Mucosa of descending colon (tissue), 3 donors: ENCODE data around the gene PTPRCAP. TPM values are rescaled to one million over a fixed set of nuclear protein-coding genes. Genes with fewer than 3 reads are reported as not detected.
"Not testable (repeated sequence)": the region's sequence is repeated elsewhere in the genome, so short reads cannot be mapped to it uniquely, and the experiment has no call there.

Experiments
- ATAC-seq: fragments of 200-7000 bp; cut with Tn5 transposase; one replicate; pipeline ENCODE4 v1.9.1; 2020; ENCODE audit warnings: mild to moderate bottlenecking, moderate library complexity
- DNase-seq, 3 donors: peaks; one replicate each; pipeline ENCODE4 v3.0.0-alpha.2; 2020
- H3K36me3 ChIP-seq: fragments of 200-600 bp; one replicate; pipeline ENCODE4 v1.8.0; 2021; ENCODE audit warnings: low read depth, mild to moderate bottlenecking
- H3K4me1 ChIP-seq: fragments of 200-600 bp; one replicate; pipeline ENCODE4 v1.8.0; 2021; ENCODE audit warnings: low read depth, mild to moderate bottlenecking
- H3K4me3 ChIP-seq: fragments of 200-600 bp; one replicate; pipeline ENCODE4 v1.8.0; 2021; ENCODE audit warnings: mild to moderate bottlenecking
- H3K9me3 ChIP-seq: fragments of 200-600 bp; one replicate; pipeline ENCODE4 v1.8.0; 2021; ENCODE audit warnings: mild to moderate bottlenecking
- intact Hi-C, 2 donors: fragments of 100-400 bp; cut with DNase I in 1 of 2; cut with micrococcal nuclease in 1 of 2; formaldehyde crosslinking; loops; one replicate each; pipeline versions ENCODE4 v1.11.0 to v1.11.1; 2022; cut with DNase I, micrococcal nuclease
- total RNA-seq, 3 donors: library from RNA; stranded (reverse); fragmentation: NEBNext Ultra II Directional in 2 of 3; extraction: Animal tissue kit (Norgen Biotek cat#: 25700) in 2 of 3; gene quantifications; one replicate each; pipeline versions ENCODE4 v1.2.1 to v1.2.4, GENCODE V29; 2021 to 2023
- TF ChIP-seq, protein P1 (sequence below): fragments of 200-600 bp; IDR thresholded peaks from one replicate; pipeline ENCODE4 v1.8.0; 2022; ENCODE audit warnings: antibody characterized with exemption, mild to moderate bottlenecking
- donor health status: DM: no; HTN: no; CAD: no; lungs with moderate emphysema.
- donor health status: DM: no; HTN: no; CAD: no.
- donor health status: DM: no; HTN: yes; CAD: no.

The PTPRCAP gene
- total RNA-seq, 3 donors from 2014 or later: 7.2 to 13.6 (median 10.0) TPM

DNA sequence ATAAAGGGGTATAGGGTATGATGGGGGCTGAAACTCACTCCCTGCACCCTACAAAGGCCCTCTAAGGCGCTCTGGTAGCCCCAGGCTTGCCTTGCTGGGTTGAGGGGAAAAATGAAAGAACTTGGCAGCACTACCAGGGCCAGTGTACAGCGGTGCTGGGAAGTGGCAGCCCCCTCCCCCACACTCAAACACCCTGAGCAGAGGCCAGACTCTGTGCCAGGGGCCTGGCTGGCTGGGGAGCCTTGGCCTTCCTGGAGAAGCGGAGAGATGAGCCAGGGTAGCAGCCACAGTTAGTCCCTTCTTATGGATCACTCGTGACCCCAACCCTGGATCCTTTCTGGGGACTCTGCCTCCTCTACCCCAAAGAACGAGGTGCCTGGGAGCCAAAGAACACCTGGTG is 28.9 kb upstream of the PTPRCAP start:
- TF ChIP-seq, protein P1, sequence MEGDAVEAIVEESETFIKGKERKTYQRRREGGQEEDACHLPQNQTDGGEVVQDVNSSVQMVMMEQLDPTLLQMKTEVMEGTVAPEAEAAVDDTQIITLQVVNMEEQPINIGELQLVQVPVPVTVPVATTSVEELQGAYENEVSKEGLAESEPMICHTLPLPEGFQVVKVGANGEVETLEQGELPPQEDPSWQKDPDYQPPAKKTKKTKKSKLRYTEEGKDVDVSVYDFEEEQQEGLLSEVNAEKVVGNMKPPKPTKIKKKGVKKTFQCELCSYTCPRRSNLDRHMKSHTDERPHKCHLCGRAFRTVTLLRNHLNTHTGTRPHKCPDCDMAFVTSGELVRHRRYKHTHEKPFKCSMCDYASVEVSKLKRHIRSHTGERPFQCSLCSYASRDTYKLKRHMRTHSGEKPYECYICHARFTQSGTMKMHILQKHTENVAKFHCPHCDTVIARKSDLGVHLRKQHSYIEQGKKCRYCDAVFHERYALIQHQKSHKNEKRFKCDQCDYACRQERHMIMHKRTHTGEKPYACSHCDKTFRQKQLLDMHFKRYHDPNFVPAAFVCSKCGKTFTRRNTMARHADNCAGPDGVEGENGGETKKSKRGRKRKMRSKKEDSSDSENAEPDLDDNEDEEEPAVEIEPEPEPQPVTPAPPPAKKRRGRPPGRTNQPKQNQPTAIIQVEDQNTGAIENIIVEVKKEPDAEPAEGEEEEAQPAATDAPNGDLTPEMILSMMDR: no peak
- DNase-seq (no peak), ATAC-seq (no peak)
- H3K9me3 ChIP-seq: no peaks in the 10 kb centered on the region
- no peak overlapping the region for H3K4me3 ChIP-seq
- peaks cover 20% of the 10 kb centered on the region for H3K4me1 ChIP-seq
- no peaks in the 10 kb centered on the region for H3K36me3 ChIP-seq
- intact Hi-C loops: no loop called here

DNA sequence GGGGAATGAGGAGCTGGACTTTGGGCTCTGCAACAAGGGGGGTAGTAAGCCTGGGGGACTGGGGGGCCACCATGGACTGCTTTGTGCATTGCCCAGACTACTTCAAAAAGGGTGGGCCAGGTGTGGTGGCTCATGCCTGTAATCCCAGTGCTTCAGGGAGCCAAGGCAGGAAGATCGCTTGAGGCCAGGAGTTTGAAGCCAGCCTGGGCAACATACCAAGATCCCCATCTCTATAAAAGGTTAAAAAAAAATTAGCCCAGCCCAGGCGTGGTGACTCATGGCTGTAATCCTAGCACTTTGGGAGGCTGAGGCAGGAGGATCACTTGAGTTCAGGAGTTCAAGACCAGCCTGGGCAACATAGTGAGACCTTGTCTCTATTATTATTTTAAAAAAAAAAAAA is 28.0 kb upstream of the PTPRCAP start:
- H3K36me3 ChIP-seq, H3K9me3 ChIP-seq, DNase-seq, H3K4me3 ChIP-seq, ATAC-seq, intact Hi-C loops: not testable (repeated sequence)
- peaks cover 20% of the 10 kb centered on the region for H3K4me1 ChIP-seq

DNA sequence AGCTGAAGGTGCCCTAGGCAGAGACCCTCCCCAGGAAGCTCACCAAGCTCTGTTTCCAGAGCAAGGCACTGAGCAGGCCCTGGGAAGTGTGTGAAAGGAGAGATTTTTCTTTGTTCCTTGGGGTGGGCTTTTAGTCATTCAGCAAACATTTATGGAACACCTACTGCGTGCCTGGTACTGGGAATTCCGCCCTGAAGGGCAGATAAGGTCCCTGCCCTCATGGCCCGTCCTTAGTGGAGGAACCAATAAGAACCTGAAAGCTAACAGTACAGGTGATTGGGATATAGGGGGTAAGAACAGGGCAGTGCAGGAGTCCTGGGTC is 27.7 kb upstream of the PTPRCAP start:
- Histone ChIP-seq H3K4me3 (peak overlapping the region; percentile 42), H3K4me1 (peaks cover 20% of the 10 kb centered on the region), H3K9me3 (no peaks in the 10 kb centered on the region), H3K36me3 (no peaks in the 10 kb centered on the region)
- ATAC-seq: peak; percentile 1
- intact Hi-C loops: no loop called here
- TF ChIP-seq, protein P1: no peak
- DNase-seq: no peak

DNA sequence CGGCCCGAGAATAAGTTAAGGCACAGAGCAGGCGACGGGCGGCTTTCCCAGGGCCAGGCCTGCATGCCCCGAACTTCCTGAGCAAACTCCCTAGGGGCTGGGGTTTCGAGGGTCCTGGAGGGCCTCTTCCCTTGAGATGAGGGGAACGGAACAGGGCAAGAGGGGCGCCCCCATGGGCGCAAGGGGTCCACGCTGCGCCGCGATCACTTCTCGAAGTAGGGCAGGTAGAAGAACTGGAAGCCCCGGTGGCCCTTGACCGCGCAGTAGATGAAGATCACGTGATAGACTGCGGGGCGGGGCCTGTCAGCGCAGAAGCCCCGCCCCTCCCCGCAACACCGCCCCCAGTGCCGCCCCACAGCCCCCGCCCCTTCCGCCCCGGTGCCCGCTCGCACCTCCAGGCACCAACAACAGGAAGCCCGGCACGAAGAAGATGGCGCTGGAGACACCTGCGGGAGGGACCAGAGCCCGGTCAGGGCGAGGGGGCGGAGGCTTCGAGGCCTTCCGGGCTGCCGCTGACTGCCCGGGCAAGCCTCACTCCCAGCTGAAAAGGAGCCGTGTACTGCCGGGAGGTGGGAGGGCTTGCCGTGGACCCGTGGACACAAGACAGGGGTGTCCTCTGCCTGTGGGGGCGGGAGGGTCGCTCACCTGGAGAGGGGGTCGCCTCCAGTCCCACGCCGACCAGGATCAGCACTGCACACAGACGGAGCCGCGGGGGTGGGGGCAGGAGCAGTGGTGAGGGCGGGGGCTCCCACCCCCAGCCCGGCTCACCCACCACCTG is 27.1 kb upstream of the PTPRCAP start:
- no peaks in the 10 kb centered on the region for H3K36me3 ChIP-seq
- intact Hi-C loops: no loop called here
- no peaks in the 10 kb centered on the region for H3K9me3 ChIP-seq
- peak overlapping the region; percentile 42 for H3K4me3 ChIP-seq
- DNase-seq (peak; percentile 95 to 97 (median 95)), ATAC-seq (peak; percentile 85)
- H3K4me1 ChIP-seq: peaks cover 20% of the 10 kb centered on the region
- TF ChIP-seq, protein P1: no peak

GRCh38 chr11:67463680-67464410 is 26.4 kb upstream of the PTPRCAP start:
- Histone ChIP-seq H3K4me1 (peaks cover 20% of the 10 kb centered on the region), H3K9me3 (no peaks in the 10 kb centered on the region), H3K4me3 (no peak overlapping the region), H3K36me3 (no peaks in the 10 kb centered on the region)
- ATAC-seq (peak; percentile 53), DNase-seq (peak in 2 of 3 donors; percentile 76 to 86)
- TF ChIP-seq, protein P1: no peak
- intact Hi-C loops: no loop called here

DNA sequence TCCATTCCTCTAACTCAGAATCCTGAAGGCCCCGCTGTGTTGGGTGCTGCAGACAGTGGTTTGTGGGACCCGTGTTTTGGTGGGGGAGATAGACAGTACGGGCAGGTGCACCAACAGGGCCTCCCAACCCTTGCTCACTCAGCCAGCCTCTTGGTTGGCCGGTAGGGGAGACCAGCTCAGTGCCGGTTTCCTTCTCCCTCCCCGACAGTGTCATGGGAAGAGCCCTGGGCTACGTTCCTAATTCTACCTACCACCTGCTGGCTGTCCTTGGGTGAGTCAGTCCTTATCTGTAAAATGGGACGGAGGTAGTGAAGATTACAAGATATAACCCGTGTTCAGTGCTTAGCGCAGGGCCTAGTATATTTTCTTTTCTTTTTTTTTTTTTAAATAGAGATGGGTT is 25.7 kb upstream of the PTPRCAP start:
- no peaks in the 10 kb centered on the region for H3K9me3 ChIP-seq
- DNase-seq: no peak
- H3K4me1 ChIP-seq: peaks cover 18% of the 10 kb centered on the region
- no peaks in the 10 kb centered on the region for H3K36me3 ChIP-seq
- no peak overlapping the region for H3K4me3 ChIP-seq
- intact Hi-C loops: no loop called here
- no peak for ATAC-seq
- TF ChIP-seq, protein P1: no peak
